ENCODE data around the gene AFAP1.

The AFAP1 gene

DNA sequence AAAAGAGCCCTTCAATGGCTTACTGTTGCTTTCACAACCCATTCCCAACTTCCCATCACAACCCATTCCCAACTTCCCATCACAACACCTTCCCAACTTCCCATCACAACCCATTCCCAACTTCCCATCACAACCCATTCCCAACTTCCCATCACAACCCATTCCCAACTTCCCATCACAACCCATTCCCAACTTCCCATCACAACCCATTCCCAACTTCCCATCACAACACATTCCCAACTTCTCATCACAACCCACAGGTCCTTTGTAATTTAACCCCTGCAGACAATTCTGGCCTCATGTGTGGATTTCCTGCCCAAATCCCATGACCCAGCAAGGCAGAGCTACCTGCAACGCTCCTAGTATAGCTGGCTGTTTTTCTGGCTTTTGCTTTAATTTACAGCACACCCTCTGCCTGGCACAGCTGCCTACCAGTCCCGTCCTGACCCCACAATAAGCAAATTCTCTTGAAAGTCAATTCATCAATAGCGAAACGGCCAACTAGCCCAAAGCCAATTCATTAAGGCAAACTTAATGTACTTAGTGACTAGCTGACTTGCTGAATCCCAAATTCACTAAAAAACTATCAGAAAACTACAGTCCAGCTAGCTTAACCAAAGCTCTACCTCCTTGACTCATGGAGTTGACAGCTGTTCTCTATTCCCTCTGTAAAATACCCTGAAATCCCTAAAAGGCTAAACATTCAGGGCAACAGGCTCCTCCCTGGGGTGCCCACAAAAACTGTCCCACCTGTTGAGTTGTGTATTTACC, 75.6 kb downstream of the AFAP1 start:
- DNase-seq (ENCODE audit: low read depth) = no peak

DNA sequence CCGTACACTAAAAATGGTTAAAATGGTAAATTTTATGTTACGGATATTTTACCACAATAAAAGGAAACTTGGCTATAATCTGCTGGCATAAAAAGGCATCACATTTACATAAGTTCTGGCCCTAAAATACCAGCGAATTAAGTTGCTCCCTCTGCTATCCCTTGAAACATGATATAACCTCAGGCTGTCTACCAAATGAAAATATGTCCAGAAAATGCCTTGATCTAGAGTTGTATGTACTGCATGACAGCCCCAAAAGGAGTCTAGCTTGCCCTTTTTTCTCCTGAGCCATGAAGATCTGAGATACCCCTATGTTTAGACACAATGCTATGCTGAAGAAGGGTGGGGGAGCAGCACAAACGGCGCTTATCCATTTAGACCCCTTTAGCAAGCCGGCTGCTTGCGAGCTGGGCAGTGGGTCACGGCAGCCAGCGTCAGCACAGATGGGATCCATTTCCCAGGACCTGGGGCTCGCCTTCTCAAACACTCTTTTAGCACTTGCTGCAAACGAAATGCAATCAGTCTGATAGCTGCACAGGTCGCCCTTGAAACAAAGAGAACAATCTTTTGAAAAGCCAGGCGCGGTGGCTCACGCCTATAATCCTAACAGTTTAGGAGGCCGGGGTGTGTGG, 77.0 kb downstream of the AFAP1 start:
- no peak for DNase-seq (ENCODE audit: low read depth)

DNA sequence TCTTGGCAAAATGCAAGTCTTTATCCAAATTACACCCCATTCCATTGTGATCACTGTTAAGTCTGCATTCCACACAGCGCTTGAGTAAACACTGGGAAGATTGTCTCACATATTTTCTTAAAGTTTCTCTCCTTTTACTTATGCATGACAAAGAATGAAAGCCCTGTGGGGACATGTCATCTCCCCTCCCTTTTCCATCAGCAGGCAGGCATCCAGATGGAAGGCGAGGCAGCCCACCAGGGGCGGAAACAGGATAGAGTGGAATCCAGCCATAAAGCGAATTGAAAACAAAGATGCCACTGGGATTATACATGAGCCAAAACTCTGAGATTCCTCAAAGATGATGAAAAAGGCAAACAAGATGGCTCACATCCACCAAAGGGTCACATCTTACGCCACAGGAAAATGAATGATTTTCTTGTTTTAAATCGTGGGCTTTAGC, 78.2 kb downstream of the AFAP1 start:
- no peak for DNase-seq (ENCODE audit: low read depth)

DNA sequence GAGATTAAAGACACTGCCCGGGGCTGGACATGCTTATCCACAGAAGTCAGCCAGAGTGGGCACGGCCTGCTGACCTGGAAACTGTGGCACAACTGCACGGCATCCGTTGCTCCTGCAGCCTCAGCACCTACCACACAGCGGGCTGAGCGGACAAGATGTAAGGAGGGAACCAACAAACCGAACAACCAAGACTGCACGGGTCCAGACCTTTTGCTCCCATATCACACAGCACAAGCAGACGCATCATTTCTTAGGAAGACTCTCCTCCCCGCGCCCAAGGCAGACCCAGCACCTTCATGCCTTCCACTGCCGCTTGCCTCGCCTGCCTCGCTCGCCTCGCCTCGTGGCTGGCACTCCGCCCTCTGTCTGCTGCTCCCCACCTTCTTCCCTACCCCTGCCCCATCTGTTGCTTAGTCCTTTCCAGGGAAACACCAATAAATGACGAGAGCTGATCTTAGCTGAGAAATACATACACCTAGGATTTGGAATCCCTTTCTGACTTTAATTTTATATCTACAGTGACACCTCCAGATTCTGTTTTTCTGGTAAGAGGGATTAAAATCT, 79.0 kb downstream of the AFAP1 start:
- DNase-seq (ENCODE audit: low read depth) = no peak

DNA sequence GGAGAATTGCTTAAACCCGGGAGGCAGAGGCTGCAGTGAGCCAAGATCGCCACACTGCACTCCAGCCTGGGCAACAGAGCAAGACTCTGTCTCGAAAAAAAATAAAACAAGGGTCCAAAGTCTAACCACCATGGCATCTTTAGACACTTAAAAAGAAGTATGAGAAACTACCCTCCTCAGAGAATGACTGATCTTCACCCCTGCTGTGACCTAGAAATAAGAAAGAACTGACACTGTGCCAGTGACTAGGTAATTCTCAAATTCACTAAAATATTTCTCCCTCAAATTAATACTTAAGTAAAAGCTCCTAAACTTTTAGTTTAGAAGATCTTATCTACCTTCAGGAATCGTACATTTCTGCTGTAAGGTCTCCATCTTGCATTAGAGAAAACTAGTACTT, 80.3 kb downstream of the AFAP1 start:
- no peak for DNase-seq (ENCODE audit: low read depth)

DNA sequence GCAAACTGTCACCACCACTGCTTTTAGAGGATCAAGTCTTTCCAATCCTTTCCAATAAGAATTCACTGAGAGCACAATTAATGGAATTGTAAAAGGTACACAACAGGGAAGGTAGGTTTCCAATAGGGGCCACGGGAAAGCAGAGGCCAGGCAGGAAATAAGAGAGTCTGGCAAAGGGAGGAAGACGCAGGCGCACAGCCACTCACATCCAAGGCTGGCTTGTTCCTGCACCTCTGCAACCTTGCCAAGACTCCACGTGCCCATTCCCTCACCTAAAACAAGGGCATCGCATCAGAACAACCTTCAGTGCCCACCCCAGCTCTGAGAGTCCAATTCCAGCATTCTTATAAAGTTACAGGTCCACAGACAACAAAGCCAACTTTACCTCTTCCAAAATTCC, 81.2 kb downstream of the AFAP1 start:
- DNase-seq (ENCODE audit: low read depth) = no peak

DNA sequence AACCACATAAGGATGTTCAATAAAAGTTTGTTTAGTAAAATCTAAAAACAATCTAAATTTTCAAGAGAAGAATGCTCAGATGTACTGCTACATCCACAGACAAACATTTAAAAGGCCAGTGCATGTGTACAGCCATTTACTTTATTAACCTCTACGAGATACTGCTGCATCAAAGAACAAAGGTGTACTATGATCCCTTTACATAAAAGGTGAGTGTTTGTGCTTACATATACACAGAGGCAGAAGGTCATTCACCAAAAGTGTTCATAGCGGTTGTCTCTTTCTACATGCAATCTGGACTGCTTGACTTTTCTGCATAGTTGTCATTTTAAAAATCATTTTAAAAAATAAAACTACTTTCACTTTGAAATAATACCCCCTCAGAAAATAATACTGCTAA, 81.7 kb downstream of the AFAP1 start:
- no peak for DNase-seq (ENCODE audit: low read depth)

DNA sequence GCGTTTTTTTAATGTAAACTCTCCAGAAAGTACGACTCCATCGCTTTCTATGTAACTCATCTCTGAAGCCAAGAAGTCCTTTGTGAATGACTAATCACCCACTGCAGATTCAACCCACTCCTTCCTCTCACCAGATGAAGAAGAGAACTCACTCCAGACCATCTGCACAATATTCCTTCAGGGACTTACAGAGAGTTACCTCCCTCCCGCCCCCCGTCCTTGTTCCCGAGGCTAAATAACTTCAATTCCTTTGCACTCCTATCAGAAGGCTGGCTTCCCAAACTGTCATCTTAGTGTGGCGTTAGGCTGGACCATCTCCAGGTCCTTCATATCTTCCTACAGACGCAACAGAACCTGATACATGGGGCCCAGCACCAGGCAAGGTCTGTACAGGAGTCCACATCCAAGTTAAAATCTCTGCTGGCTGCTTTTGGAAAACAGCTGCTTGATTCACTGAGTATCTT, 82.4 kb downstream of the AFAP1 start:
- DNase-seq (ENCODE audit: low read depth) = no peak

DNA sequence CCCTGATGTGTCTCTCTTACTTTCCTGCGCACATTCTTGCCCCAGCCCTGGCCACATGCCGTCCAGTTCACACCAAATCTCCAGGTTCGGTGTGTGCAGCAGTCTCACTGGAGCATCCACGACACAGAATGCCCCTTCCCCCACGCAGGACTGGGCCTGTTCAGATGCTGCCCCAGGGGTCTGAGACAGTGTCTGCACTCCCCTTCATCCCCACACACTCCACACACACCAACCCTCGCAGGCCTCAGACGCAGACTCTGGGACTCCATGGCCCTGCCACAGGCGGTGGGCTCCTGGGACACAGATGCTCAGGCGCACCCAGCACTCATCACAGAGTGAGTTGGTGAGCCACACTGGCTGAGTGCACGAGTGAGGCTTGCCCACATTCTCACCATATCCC, 83.9 kb downstream of the AFAP1 start:
- DNase-seq (ENCODE audit: low read depth) = no peak

DNA sequence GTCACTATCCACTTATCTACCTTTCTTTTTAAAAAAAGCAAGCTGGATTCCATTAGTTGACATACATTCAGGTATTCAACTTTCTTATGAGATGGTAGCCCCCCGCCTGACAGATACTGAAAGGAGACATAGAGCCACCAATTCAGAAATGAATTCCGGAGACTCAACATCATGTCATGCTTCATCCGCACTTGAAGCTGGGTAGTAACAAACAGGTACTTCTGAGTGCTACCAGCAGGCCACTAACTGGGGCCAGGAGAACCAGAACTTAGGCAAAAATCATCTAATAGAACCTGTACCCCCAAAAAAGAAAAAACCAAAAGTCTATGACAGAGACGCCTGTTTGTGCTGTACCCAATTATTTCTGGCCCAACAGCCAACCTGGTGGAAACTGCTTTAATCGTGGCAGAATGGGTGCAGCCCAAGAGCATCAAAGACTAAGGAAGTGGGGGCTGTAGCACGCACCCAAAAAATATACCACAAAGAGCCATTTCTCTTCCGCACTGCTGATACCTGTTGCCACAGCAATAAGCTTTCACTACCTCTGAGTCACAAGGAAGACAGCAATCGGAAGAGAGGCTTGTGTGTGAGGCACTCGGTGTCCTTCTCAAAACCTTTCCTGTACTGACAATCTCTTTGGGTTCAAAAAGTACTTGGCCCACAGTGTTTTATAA, 84.8 kb downstream of the AFAP1 start:
- DNase-seq (ENCODE audit: low read depth) = no peak

DNA sequence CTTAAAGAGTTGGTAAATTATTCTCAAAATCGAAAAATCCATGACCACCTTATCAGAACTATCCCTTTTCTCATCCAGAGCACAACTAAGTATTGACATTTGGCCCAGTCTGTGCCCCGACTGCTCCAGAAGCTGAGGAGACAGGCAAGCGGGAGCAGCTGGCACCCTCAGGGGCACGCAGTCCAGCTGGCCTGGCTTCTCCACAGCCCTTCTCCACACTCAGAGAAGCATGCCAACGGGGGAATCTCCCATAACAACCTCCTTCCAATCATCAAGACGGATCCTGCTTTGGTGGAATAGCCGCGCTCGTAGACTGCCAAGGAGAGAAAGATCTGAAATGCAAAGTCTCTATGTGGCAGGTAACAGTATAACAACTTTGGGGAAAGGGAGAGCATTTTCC, 85.4 kb downstream of the AFAP1 start:
- DNase-seq (ENCODE audit: low read depth) = no peak

DNA sequence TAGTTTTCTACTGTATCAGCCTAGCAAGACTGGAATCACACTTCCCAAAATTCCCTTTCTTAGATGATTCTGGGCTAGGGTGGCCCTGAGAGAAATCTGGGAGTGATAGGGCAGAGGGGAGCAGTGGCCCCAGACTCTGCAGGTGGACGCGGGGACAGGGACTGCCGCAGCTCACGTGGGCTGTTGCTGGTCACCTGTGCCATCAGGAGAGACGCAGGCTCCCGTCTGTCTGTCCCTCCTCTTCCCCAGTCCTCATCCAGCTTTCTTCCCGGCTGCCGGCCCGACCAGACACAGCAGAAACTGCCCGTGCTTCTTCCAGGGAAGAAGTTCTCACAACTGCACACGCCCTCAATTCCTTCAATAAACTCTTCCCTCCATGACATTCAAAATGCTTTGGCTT, 86.4 kb downstream of the AFAP1 start:
- DNase-seq (ENCODE audit: low read depth) = no peak

DNA sequence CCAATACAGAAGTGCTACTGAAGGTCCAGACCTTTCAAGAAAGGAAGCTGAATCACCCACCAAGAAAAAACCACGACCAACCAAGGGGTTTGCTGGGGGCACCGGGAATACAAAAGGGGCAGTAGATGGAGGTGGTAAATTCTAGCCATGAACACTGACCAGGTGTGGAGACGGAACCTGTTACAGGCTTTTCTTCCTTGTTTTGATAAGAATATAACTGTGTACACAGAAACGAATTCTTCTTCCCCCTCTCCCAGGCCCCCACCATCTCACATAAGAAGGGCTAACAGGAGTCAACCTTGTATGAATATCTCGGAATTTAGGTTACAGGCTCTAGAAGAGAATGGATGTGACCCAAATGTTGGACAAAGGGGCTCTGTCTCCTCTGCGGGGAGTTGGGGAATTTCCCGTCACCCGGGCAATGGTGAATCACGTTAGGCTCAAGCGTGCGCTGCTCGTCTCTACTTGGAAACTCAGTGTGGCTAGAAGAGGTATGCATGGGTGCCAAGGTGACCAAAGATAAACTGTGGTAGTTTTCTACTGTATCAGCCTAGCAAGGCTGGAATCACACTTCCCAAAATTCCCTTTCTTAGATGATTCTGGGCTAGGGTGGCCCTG, 87.0 kb downstream of the AFAP1 start:
- no peak for DNase-seq (ENCODE audit: low read depth)

DNA sequence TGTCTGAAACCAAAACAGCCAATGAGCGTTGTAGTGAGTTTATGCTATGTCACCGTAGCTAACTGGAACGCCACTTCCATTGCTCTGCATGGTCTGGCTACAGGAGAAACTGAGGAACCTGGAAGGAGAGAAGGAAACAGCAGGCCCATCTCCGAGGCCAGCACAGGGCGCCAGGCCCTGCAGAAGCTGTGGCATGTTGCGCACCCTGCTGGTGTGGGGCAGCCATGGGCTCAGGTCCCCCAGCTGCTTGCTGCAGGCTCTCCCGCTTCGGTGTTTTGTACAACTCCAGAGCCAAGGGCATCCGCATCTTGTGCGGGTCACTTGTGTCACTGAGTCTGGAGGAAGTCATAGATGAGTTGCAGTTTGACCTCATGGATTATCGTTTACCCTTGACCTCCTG, 89.2 kb downstream of the AFAP1 start:
- no peak for DNase-seq (ENCODE audit: low read depth)

DNA sequence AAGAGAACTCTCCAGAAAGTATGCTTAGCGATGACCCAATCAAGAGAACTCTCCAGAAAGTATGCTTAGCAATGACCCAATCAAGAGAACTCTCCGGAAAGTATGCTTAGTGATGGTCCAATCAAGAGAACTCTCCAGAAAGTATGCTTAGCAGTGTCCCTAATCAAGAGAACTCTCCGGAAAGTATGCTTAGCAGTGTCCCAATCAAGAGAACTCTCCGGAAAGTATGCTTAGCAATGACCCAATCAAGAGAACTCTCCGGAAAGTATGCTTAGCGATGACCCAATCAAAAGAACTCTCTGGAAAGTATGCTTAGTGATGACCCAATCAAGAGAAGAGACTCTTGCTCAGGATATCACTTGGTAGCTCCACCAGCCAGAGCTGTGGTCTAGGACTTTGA, 92.5 kb downstream of the AFAP1 start:
- DNase-seq (ENCODE audit: low read depth) = no peak

DNA sequence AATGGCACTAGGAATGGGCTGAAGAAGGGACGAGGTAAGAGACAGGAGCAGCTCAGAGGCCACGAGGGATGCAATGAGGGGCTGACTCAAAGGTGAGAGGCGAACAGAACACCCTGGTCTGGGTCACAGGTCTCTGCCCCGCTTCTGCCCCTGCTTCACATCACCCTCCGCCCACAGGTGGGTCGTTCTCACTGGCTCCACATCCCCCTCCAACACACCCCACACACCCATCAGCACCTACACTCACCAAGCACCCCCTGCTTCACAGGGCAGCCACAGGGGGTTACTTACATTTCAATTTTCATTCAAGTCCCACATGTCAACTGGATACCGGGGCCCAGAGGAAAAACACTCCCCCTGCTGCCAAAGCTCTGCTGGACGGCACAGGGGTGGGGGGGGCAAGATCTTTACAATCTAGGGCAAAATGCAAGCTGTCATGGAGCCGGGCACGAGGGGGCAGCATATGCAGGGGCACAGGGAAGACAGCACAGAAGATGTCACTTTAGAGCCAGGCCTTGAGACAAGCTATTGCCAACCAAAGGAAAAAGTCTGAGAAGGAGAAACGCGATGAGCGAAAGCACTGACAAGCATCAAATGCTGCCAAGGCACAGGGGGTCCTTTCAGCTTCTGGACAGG, 94.0 kb downstream of the AFAP1 start:
- no peak for DNase-seq (ENCODE audit: low read depth)

DNA sequence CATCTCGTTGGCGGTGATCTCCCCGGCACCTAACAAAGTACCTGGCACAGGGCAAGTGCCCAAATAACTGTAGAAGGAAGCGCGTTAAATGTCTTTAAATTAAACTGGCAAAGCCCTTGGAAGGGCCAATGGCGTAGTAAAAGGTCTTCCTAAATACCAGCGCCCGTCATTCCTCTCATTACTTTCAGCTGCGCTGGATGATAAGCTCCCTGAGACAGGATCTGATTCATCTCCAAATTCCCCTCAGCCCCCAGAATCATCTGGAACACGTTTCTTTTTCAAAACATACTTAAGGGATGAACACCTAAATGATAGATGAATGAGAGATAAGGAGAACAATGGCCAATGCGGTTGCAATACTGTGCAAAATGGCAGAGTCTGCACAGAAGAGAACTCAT, 95.1 kb downstream of the AFAP1 start:
- no peak for DNase-seq (ENCODE audit: low read depth)

DNA sequence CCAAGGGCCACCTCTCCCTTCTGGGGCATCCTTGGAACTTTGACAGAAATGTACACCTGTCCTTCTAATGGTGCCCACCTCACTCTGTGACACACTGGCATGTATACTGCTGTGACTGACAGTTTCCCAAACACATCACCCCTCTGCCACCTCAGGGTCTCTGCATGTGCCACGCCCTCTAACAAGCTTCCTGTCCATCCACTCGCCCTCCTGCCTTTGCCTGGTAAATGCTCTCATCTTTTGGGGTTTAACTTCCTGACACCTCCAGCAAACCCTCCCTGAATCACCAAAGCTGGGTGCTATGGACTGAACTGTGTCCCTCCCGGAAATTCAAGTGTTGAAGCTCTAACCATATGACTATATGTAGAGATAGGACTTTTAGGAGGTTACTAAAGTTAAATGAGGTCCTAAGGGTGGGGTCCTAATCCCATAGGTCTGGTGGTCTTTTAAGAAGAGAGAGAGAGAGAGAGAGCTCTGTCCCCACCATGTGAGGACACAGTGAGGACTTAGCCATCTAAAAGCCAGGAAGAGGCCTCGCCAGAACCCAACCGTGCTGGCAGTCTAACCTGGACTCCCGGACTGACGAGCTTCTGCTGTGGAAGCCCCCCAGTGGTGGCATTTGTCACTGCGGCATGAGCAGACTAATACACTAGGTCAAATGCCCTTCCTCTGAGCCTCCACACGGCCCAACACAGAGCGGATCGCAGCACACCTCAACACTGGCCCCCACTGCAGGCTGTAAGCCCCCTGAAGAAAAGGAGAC, 95.6 kb downstream of the AFAP1 start:
- peak; percentile 36 for DNase-seq (ENCODE audit: low read depth)

DNA sequence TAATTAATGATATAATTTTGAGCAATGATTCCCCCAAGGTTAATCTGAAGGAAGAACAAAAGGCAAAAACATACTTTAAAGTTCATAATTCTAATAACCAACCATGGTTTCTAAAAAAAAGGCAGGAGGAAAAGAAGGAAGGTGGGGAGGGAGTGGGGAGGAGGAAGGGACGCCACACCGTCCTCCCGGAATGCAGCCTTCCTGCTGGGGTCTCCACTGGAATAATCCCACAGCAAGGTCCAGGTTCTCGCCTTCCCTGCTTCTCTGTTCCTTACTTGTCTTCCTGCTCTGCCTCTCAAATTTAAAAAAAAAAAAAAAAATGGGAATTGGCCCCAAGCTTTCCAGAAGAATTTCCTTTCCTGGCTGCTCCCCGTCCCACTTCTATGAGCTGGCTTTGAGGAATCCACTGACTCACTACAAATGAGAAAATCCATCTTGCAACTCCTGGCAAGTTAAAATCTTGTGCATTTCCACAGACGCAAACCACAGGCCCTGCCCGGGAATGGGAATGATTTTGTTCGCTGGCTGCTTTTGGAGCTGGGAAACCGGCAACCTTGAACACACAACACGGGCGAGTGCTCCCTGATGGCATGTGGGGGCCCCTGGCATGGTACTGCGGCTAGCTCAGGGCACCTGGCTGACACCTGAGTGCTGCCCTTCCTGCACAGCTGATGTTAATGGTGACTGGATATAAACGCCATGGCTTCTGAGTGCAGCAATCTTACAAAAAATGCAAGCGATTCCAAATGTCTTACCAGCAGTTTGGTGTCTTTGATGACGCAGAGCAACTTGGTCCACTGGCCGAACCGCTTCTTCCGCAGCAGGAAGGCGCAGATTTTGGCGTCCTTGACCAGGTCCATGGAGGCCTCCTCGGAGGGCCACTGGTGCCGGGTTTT, 97.0 kb downstream of the AFAP1 start:
- no peak for DNase-seq (ENCODE audit: low read depth)

DNA sequence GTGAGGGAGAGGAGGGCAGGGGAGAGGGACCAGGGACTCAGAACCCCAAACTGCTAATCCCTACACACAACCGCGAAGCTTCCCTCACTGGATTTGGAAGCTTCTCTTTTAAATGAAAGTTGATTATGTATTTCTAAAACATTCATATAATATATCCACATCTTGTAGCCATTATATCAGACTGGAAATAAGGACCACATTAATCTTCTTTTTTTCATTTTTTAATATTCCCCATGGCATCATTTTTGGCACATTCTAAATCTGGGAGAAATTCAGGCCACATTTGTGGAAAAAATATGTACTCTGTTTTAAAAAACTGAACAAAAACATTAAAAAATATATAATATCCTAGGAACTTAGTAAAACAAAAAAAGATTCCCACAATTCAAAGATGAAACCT, 97.8 kb downstream of the AFAP1 start:
- DNase-seq (ENCODE audit: low read depth) = no peak

Measured in stimulated activated CD8-positive, alpha-beta memory T cell treated with anti-CD3 and anti-CD28 coated beads, Interleukin-12 subunit alpha, Interleukin-12 subunit beta, amount 100 ng/mL, for 4 hours (primary cell).